ENCODE measurements around the gene AADACL3. TPM values are rescaled to one million over a fixed set of nuclear protein-coding genes. Genes with fewer than 3 reads are reported as not detected.

AADACL3 gene
- total and polyA plus RNA-seq, 2 donors (not counting 3 experiments of a cell fraction or from before 2014, with no cell fraction given), result not detected

DNA sequence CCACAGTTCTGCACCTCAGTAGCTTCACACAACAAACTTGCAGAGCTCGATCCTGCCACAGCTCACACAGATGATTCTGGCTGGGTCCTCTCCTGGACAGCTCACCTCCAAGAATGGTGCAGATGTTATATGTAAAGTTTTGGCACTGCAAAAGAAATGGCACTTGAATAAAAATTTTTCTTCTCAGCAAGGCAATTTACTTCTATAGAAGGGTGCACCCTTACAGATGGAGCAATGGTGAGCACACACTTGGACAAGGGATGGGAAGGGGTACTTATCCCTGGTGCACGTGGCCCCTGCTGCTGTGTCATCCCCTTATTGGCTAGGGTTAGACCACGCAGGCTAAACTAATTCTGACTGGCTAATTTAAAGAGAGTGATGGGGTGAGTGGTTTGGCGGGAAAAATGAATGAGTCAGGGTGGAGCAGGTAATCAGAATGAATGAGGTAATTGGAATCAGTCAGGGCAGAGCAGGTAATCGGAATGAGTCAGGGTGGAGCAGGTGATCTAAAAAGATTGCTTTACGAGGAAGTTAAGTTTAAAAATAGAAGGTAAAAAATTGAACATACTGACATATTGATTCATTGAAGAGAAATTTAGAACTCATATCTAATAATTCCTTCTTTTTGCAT is 12.0 kb upstream of the AADACL3 start:
- no peak overlapping the region for H2AFZ ChIP-seq (ENCODE audit: low read depth, low read length)
- no peak for FAIRE-seq
- BruUV-seq (replicated peaks), result no TSS peak
- no peak overlapping the region for H3K4me3 ChIP-seq (replicated peaks in 1 of 3; ENCODE audit: insufficient read depth in 1 of 3, low read depth in 1 of 3, low read length in 3 of 3)
- DNase-seq (ENCODE audit: low read depth, low spot score), result no peak
- TF ChIP-seq, protein P1, sequence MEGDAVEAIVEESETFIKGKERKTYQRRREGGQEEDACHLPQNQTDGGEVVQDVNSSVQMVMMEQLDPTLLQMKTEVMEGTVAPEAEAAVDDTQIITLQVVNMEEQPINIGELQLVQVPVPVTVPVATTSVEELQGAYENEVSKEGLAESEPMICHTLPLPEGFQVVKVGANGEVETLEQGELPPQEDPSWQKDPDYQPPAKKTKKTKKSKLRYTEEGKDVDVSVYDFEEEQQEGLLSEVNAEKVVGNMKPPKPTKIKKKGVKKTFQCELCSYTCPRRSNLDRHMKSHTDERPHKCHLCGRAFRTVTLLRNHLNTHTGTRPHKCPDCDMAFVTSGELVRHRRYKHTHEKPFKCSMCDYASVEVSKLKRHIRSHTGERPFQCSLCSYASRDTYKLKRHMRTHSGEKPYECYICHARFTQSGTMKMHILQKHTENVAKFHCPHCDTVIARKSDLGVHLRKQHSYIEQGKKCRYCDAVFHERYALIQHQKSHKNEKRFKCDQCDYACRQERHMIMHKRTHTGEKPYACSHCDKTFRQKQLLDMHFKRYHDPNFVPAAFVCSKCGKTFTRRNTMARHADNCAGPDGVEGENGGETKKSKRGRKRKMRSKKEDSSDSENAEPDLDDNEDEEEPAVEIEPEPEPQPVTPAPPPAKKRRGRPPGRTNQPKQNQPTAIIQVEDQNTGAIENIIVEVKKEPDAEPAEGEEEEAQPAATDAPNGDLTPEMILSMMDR (IDR thresholded peaks at IDR 0.05; ENCODE audit: extremely low read depth in 1 of 2, insufficient read depth in 1 of 2, low read depth in 1 of 2, low read length in 2 of 2), result no peak
- TF ChIP-seq EZH2 (IDR thresholded peaks at IDR 0.05; ENCODE audit: borderline replicate concordance, low read depth, low read length, severe bottlenecking) (no peak), POLR2A (IDR thresholded peaks at IDR 0.05; ENCODE audit: low read depth, low read length) (no peak), GATA2 (IDR thresholded peaks at IDR 0.05; ENCODE audit: insufficient read depth, insufficient read length, low read depth, low read length) (no peak), POLR2AphosphoS5 (IDR thresholded peaks at IDR 0.05; ENCODE audit: insufficient read depth, low read depth, low read length) (no peak), FOS (IDR thresholded peaks at IDR 0.05; ENCODE audit: borderline replicate concordance, insufficient read depth, low read length) (no peak), JUN (IDR thresholded peaks at IDR 0.05; ENCODE audit: borderline replicate concordance, insufficient read depth, insufficient read length, low read depth) (no peak), MYC (IDR thresholded peaks at IDR 0.05; ENCODE audit: low read depth, low read length) (no peak)
- TF ChIP-seq, protein P2, sequence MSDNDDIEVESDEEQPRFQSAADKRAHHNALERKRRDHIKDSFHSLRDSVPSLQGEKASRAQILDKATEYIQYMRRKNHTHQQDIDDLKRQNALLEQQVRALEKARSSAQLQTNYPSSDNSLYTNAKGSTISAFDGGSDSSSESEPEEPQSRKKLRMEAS (IDR thresholded peaks at IDR 0.05; ENCODE audit: insufficient read depth, insufficient read length), result no peak
- H3K4me1 ChIP-seq (ENCODE audit: control insufficient read depth, extremely low read depth, insufficient read depth, low read length), result no peaks in the 10 kb centered on the region
- H3K9me1 ChIP-seq (replicated peaks; ENCODE audit: control insufficient read depth, extremely low read depth, insufficient read depth, low read length), result no peaks in the 10 kb centered on the region
- no peaks in the 10 kb centered on the region for H3K9me3 ChIP-seq (replicated peaks; ENCODE audit: control insufficient read depth, insufficient read depth, low read length)
- H3K27ac ChIP-seq (ENCODE audit: insufficient read depth, low read depth, low read length), result no peak overlapping the region
- no peaks in the 10 kb centered on the region for H3K79me2 ChIP-seq (ENCODE audit: control insufficient read depth, insufficient read depth, low read length)
- no peak overlapping the region for H3K4me2 ChIP-seq (ENCODE audit: insufficient read depth, low read length)
- H4K20me1 ChIP-seq (replicated peaks; ENCODE audit: control insufficient read depth, extremely low read depth, insufficient read depth, low read length), result no peaks in the 10 kb centered on the region
- ChIA-PET POLR2A (no interaction called here), CTCF (no interaction called here)
- dilution Hi-C loops (cut with MboI; ENCODE audit: extremely low pct_ligation_motif_present, low sequenced_read_pairs), result no loop called here
- H3K9ac ChIP-seq (replicated peaks; ENCODE audit: extremely low read depth, insufficient read depth, low read length), result no peak overlapping the region
- intact Hi-C loops (cut with micrococcal nuclease), result no loop called here
- H3K27me3 ChIP-seq (ENCODE audit: control insufficient read depth in 2 of 2, insufficient read depth in 2 of 2, low read length in 2 of 2), result no peaks in the 10 kb centered on the region
- no peaks in the 10 kb centered on the region for H3K36me3 ChIP-seq (ENCODE audit: control insufficient read depth in 2 of 2, extremely low read depth in 1 of 2, insufficient read depth in 2 of 2, low read length in 2 of 2)
